Liver (tissue), 9 donors: ENCODE results near the gene TRERF1. TPM values are rescaled to one million over a fixed set of nuclear protein-coding genes. Genes with fewer than 3 reads are reported as not detected.

Source experiments
- DNase-seq: peaks from one replicate; pipeline ENCODE4 v3.0.0-alpha.2; 2017; ENCODE audit warnings: low spot score
- H3K27ac ChIP-seq, 2 donors: one replicate each; pipeline ENCODE4 v1.7.0; 2013; ENCODE audit warnings: inconsistent platforms in 2 of 2, low read length in 2 of 2, control low read depth in 1 of 2, low read depth in 1 of 2, mild to moderate bottlenecking in 1 of 2
- H3K27me3 ChIP-seq, 4 donors: one replicate each; pipeline versions ENCODE4 v1.6.1 to v1.7.0; 2013; ENCODE audit warnings: low read length in 3 of 4, inconsistent platforms in 1 of 4, mild to moderate bottlenecking in 1 of 4, moderate library complexity in 1 of 4; ENCODE audit not compliant: control insufficient read depth in 4 of 4, insufficient read depth in 4 of 4
- H3K36me3 ChIP-seq, 4 donors: one replicate each; pipeline versions ENCODE4 v1.6.1 to v1.7.0; 2013; ENCODE audit warnings: low read length in 3 of 4, mild to moderate bottlenecking in 3 of 4, low read depth in 1 of 4, moderate library complexity in 1 of 4; ENCODE audit not compliant: control insufficient read depth in 4 of 4, insufficient read depth in 3 of 4
- H3K4me1 ChIP-seq, 4 donors: one replicate each; pipeline versions ENCODE4 v1.6.1 to v1.7.0; 2013; ENCODE audit warnings: low read length in 3 of 4, mild to moderate bottlenecking in 3 of 4, moderate library complexity in 1 of 4; ENCODE audit not compliant: control insufficient read depth in 4 of 4, insufficient read depth in 4 of 4
- H3K4me3 ChIP-seq, 3 donors: one replicate each; pipeline versions ENCODE4 v1.6.1 to v1.7.0; 2013; ENCODE audit warnings: low read length in 3 of 3, control low read depth in 1 of 3, low read depth in 1 of 3, mild to moderate bottlenecking in 1 of 3
- H3K9ac ChIP-seq, 2 donors: one replicate each; pipeline ENCODE4 v1.7.0; 2013; ENCODE audit warnings: low read length in 2 of 2, mild to moderate bottlenecking in 2 of 2, moderate library complexity in 2 of 2, control low read depth in 1 of 2, low read depth in 1 of 2
- H3K9me3 ChIP-seq, 4 donors: one replicate each; pipeline versions ENCODE4 v1.6.1 to v1.7.0; 2013; ENCODE audit warnings: low read length in 3 of 4; ENCODE audit not compliant: control insufficient read depth in 4 of 4
- ATF3 ChIP-seq: IDR thresholded peaks from 2 replicates; pipeline ENCODE4 v1.6.1; 2016; ENCODE audit warnings: antibody characterized with exemption
- CTCF ChIP-seq: fragments of 150-350 bp; IDR thresholded peaks from 2 replicates; pipeline ENCODE4 v1.5.1; 2017; ENCODE audit warnings: improper control_type of control experiment, low read depth, low read length; ENCODE audit not compliant: missing input control
- EGR1 ChIP-seq, 2 donors: IDR thresholded peaks; 2 replicates each; pipeline ENCODE4 v1.6.1; 2016 to 2018; ENCODE audit warnings: antibody characterized with exemption in 2 of 2, low read depth in 2 of 2
- FOXA1 ChIP-seq: IDR thresholded peaks from 2 replicates; pipeline ENCODE4 v1.6.1; 2016; ENCODE audit warnings: antibody characterized with exemption
- FOXA2 ChIP-seq: IDR thresholded peaks from 2 replicates; pipeline ENCODE4 v1.6.1; 2016; ENCODE audit warnings: antibody characterized with exemption
- GABPA ChIP-seq, 2 donors: IDR thresholded peaks in 1 of 2; conservative IDR thresholded peaks in 1 of 2; 2 replicates each; pipeline ENCODE4 v1.6.1; 2016; ENCODE audit warnings: antibody characterized with exemption in 2 of 2, mild to moderate bottlenecking in 1 of 2, moderate library complexity in 1 of 2
- HNF4A ChIP-seq, 2 donors: conservative IDR thresholded peaks; 2 replicates each; pipeline ENCODE4 v1.6.1; 2016; ENCODE audit warnings: antibody characterized with exemption in 2 of 2, mild to moderate bottlenecking in 2 of 2
- HNF4G ChIP-seq: IDR thresholded peaks from 2 replicates; pipeline ENCODE4 v1.6.1; 2016; ENCODE audit warnings: antibody characterized with exemption
- JUND ChIP-seq, 2 donors: IDR thresholded peaks; 2 replicates each; pipeline ENCODE4 v1.6.1; 2016; ENCODE audit warnings: antibody characterized with exemption in 2 of 2
- MAX ChIP-seq: IDR thresholded peaks from 2 replicates; pipeline ENCODE4 v1.6.1; 2016; ENCODE audit warnings: antibody characterized with exemption
- NR2F2 ChIP-seq: IDR thresholded peaks from 2 replicates; pipeline ENCODE4 v1.6.1; 2016; ENCODE audit warnings: antibody characterized with exemption
- REST ChIP-seq: IDR thresholded peaks from 2 replicates; pipeline ENCODE4 v1.6.1; 2016; ENCODE audit warnings: antibody characterized with exemption, mild to moderate bottlenecking
- RXRA ChIP-seq, 2 donors: IDR thresholded peaks; 2 replicates each; pipeline ENCODE4 v1.6.1; 2017 to 2018; ENCODE audit warnings: antibody characterized with exemption in 2 of 2, mild to moderate bottlenecking in 1 of 2
- SP1 ChIP-seq: IDR thresholded peaks from 2 replicates; pipeline ENCODE4 v1.6.1; 2018; ENCODE audit warnings: antibody characterized with exemption, mild to moderate bottlenecking
- TAF1 ChIP-seq: conservative IDR thresholded peaks from 2 replicates; pipeline ENCODE4 v1.6.1; 2016; ENCODE audit warnings: antibody characterized with exemption, mild to moderate bottlenecking
- YY1 ChIP-seq: IDR thresholded peaks from 2 replicates; pipeline ENCODE4 v1.6.1; 2016; ENCODE audit warnings: antibody characterized with exemption, mild to moderate bottlenecking
- ZBTB33 ChIP-seq: IDR thresholded peaks from 2 replicates; pipeline ENCODE4 v1.6.1; 2016; ENCODE audit warnings: antibody characterized with exemption
- WGBS: extraction: QIAGEN DNeasy Blood & Tissue Kit; methylation state at CpG from one replicate; pipeline ENCODE4 v1.1.7; 2013; 5-methylcytosine and 5-hydroxymethylcytosine counted together
- polyA plus RNA-seq, 2 donors: library from polyadenylated mRNA; stranded (reverse) in 1 of 2; unstranded in 1 of 2; fragments of 200-250 nt in 1 of 2; fragments of >200 nt in 1 of 2; fragmentation: Nextera tagmentation in 1 of 2; extraction: Ambion mirVana in 1 of 2; gene quantifications; one replicate each; pipeline versions ENCODE4 v1.2.1 to v1.2.3, GENCODE V29; 2013 to 2015
- total RNA-seq, 2 donors: library from RNA; depleted of rRNA; stranded (reverse); fragments of >200 nt; gene quantifications; one replicate each; pipeline ENCODE4 v1.2.3, GENCODE V29; 2014
- donor health status: healthy.
- donor health status: healthy.
- donor health status: healthy.
- donor health status: healthy.
- donor health status: healthy.

TRERF1 gene
- total and polyA plus RNA-seq, 4 donors: 0.33 to 1.3 (median 0.68) TPM

- 89% methylated on average over 10 of the region's 10 CpGs for WGBS
- Histone ChIP-seq H3K27me3 (no peaks in the 10 kb centered on the region), H3K9me3 (no peaks in the 10 kb centered on the region), H3K4me1 (no peaks in the 10 kb centered on the region), H3K4me3 (no peak overlapping the region), H3K9ac (no peak overlapping the region), H3K36me3 (no peaks in the 10 kb centered on the region), H3K27ac (no peak overlapping the region)
- TF ChIP-seq GABPA (IDR thresholded peaks at IDR 0.05 in 1 of 2, conservative IDR thresholded peaks at IDR 0.05 in 1 of 2) (no peak), FOXA1 (no peak), MAX (no peak), YY1 (no peak), EGR1 (IDR thresholded peaks at IDR 0.05; ENCODE audit: low read depth in 2 of 2) (no peak), REST (no peak), TAF1 (no peak), HNF4G (no peak), ZBTB33 (no peak), JUND (IDR thresholded peaks at IDR 0.05) (no peak), RXRA (IDR thresholded peaks at IDR 0.05) (no peak), NR2F2 (no peak), HNF4A (conservative IDR thresholded peaks at IDR 0.05) (no peak), ATF3 (no peak), SP1 (no peak), FOXA2 (no peak)
- no peak for DNase-seq
Observed at GRCh38 chr6:42375007-42375635, 76.6 kb downstream of the TRERF1 start.

GRCh38 chr6:42374018-42374669 lies 77.6 kb downstream of the TRERF1 start:
- Histone ChIP-seq H3K27me3 (no peaks in the 10 kb centered on the region), H3K27ac (no peak overlapping the region), H3K4me3 (no peak overlapping the region), H3K4me1 (no peaks in the 10 kb centered on the region), H3K9me3 (no peaks in the 10 kb centered on the region), H3K9ac (no peak overlapping the region), H3K36me3 (no peaks in the 10 kb centered on the region)
- no peak for DNase-seq
- TF ChIP-seq FOXA2: no peak
- no peak for TF ChIP-seq YY1
- no peak for TF ChIP-seq CTCF
- TF ChIP-seq MAX: no peak
- TF ChIP-seq NR2F2: no peak
- TF ChIP-seq SP1: no peak
- no peak for TF ChIP-seq RXRA (IDR thresholded peaks at IDR 0.05)
- WGBS: 86% methylated on average over 8 of the region's 8 CpGs
